Stimulated activated CD4-positive, alpha-beta T cell treated with anti-CD3 and anti-CD28 coated beads, TNF-alpha, amount 100 ng/mL, for 24 hours (primary cell): ENCODE data around the gene DDAH1.

Experiments used
- DNase-seq, 3 experiments: peaks; one replicate each; pipeline ENCODE4 v3.0.0-alpha.2; 2020; ENCODE audit warnings: low read depth in 3 of 3

The DDAH1 gene

DNA sequence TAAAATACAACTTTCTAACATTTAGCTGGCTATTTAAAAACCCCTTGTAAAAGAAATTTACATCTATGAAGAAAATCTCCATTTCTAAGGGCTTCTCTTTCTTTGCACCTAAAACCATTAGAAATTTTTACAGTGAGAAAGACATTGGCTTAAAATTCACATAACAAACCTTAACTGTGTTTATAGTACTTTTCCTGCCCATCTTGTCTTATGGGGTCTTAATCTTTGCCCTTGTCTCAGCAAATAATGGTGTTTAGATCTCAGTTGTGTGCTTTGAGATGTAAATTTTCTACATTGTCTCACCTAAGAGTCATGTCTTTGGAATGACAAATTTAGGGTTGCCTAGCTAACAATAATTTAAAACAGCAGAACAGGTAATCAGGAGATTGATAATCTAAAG lies 71.5 kb downstream of the DDAH1 start:
- DNase-seq = no peak

DNA sequence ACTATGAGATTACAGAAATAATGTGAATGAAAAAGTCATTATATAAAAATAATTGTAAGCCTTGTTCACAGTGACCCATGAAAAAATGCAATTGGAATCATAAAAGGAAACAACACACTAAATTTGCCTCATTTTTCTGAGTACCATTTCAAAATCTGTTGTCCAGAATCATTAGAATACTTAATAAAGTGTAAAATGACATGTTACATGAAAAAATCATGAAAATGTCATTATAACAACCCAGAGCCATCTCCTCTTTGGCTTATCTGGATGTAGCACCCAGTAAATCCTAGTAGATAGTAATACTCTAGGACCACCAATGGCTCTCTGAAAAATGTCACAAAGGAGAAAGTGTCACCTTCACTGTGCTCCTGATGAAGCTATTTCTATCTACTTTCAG lies 76.5 kb downstream of the DDAH1 start:
- DNase-seq = no peak

- no peak for DNase-seq
Measured at GRCh38 chr1:85387781-85388180, 77.2 kb downstream of the DDAH1 start.

DNA sequence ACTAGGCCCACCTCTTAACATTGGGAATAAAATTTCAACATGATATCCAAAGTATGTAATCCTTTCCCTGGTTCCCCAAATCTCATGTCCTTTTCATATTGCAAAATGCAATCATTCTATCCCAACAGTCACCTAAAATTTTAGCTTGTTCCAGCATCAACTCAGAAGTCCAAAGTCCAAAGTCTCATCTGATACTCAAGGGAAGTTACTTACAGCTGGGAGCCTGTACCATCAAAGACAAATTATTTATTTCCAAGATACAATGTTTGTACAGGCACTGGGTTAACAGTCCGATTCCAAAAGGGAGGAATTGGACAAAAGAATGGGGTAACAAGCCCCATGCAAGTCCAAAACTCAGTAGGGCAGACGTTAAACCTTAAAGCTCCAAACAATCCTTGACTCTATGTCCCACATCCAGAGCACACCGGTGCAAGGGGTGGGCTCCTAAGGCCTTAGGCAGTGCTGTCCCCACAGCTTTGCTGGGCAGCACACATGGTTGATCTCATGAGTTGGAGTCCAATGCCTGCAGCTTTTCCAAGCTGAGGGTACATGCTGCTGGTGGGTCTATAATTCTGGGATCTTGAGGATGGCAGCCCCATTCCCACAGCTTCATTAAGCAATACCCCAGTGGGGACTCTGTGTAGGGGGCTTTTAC lies 78.8 kb downstream of the DDAH1 start:
- DNase-seq = no peak

DNA sequence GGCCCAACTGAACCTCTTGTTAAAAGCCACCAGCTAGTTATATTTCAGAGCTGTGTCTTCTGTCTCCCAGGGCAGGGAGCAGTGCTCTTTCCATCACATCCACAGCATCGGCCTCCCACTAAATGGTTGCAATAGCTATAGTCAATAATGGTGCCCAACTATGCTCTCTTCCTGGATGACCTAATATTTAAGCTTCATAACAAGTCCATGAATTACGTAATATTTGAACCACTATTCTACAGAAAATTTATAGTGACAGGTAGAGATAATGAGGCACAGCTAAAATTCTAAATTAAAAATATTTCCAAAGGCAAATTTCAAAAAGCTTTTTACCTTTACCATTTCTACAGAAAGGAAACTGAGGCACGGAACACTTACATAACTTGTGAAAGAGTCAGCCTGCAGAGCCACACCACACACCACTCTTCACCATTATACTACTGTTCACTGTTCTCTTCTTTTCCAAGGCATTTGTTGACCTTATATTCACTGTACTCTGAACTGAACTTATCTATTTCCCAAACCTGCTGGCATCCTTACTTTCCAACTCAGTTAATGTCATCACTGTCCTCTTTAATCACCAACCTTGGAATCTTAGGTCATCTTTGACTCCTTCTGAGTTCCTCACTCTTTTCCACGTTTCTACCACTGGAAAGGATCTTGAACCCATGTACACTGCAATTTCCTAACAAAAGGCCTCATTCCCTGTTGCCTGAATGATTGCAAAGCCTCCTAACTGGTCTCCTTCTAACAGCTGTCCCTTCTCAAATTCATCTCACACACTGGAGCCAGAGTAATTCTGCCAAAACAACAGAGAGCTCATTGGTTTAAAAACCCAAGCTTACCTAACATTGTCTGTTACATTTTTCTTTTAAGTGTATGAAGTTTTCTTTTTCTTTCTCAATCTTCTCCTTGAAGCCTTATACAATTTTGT lies 85.5 kb downstream of the DDAH1 start:
- DNase-seq = no peak

DNA sequence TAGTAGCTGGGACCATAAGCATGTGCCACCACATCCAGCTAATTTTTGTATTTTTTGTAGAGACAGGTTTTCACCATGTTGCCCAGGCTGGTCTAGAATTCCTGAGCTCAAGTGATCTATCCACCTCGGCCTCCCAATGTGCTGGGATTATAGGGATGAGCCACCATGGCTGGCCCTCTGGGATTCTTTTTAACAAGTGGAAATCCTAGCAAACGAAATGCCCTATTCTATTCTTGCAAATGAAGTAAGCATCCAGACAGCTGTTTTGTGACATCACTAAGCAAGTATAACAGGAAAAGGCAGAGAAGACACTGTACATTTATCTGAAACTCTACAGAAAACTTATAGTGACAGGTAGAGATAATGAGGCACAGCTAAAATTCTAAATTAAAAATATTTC lies 86.4 kb downstream of the DDAH1 start:
- DNase-seq = no peak

DNA sequence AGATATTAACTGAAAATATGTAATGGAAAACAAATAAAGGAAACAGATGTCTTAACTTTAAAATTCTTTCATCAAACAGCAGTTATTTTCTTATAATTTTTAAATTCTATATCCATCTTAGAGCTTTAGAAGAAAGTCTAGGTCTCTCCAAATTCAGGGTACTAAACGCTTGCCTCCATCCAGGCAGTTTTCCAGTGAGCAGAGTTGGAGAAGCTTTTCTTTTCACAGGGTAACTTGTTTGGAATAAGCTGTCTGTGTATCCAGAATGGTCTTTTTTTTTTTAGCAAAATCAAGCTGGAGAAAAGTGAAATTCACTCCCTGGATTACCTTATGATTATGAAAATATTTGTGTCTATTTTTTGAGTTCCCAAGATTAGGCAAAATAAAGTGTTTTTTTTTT lies 88.6 kb downstream of the DDAH1 start:
- DNase-seq = no peak

DNA sequence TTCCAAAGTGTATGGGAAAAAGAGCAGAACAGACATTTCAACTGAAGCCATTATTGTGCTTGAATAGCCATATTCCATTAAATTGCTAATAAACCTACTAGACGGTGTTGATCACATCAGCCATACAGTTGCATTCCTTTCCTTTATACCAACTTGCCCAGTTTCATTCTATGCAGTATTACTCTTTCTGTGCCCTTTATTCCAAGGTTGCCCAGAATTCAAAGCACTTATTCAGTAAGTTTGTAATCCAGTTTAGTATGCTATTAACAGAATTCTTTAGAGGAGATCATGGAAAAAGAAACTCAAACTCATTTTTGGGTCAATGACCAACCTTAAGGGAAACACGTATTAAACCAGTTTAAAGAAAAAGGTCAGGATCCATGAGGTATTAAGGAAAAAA lies 89.5 kb downstream of the DDAH1 start:
- no peak for DNase-seq

DNA sequence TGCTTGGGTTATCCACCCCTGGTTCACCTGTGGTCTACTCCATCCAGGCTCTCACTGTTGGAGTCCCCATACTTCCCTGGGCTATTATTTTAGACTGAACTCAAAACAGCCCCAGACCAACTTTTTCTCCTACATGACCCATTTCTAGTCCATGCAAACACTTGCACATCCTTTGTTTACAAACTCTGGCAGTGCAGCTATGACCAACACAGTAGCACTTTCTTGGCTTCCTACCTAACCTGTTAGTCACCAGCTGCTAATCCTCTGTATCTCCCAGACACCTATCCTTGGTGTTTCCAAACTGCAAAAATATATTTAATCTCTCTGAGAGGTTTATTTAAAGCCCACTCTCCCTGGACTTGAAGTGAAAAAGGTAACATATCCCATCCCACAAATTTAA lies 90.8 kb downstream of the DDAH1 start:
- DNase-seq = no peak

GRCh38 chr1:85373378-85373708 lies 91.6 kb downstream of the DDAH1 start:
- DNase-seq = no peak

- no peak for DNase-seq
Measured at GRCh38 chr1:85372683-85373377, 92.1 kb downstream of the DDAH1 start.

- no peak for DNase-seq
Measured at GRCh38 chr1:85371021-85371420, 93.9 kb downstream of the DDAH1 start.

- no peak for DNase-seq
Measured at GRCh38 chr1:85368073-85368770, 96.7 kb downstream of the DDAH1 start.

DNA sequence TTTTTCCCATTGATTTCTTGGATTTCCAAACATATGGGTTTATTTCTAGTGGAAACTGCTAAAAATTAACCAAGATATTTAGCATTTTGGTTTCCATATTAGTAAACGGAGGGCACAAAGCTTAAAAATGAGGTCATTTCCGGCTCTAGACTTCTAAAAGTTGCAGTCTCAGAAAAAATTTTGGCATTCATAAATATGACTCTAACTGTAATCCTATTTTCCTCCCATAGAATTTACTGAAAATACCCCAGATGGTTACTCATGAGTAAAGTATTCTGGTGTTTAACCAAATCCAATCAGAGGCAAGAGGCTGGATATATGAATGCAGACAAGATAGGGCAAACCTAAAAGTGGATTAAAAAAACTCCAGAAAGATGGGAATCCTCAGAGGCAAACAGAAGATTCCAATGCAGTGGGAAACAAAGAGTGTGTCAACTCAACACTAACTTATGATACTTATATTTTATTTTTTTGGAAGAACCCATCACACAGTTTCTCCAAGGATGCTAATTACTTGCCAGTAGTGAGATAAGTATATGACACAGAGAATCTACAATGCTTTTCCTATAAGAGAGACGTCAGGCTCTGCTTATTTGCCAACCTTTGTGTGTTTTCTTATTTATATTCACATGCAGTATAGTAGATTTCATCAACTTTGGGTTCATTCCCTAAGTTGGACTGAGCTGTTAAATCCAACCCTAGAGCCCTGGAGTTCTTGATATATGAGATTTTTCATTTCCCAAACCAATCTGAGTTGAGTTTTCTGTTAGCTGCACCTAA lies 98.4 kb downstream of the DDAH1 start:
- no peak for DNase-seq

- no peak for DNase-seq
Measured at GRCh38 chr1:85365851-85366250, 99.1 kb downstream of the DDAH1 start.

- no peak for DNase-seq
Measured at GRCh38 chr1:85363521-85363920, 101.4 kb downstream of the DDAH1 start.

DNA sequence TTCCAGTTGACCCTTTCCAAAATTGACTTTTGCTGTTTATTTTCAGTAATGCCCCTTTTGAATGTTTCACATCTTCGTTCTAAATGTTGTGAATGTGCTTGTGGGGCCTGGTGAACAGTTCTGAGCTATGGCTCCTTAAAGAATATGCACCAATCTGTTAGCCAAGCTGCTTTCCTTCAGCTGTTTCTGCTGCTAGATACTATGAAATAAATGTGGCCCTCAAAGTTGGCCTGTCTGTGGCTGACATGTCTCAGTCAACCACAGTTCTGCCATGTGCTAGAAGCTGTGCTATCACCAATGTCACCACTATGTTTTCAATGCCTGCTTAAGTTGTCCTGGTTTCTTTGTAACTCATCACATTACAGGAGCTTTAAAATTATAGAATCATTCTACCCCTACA lies 101.9 kb downstream of the DDAH1 start:
- DNase-seq = no peak

DNA sequence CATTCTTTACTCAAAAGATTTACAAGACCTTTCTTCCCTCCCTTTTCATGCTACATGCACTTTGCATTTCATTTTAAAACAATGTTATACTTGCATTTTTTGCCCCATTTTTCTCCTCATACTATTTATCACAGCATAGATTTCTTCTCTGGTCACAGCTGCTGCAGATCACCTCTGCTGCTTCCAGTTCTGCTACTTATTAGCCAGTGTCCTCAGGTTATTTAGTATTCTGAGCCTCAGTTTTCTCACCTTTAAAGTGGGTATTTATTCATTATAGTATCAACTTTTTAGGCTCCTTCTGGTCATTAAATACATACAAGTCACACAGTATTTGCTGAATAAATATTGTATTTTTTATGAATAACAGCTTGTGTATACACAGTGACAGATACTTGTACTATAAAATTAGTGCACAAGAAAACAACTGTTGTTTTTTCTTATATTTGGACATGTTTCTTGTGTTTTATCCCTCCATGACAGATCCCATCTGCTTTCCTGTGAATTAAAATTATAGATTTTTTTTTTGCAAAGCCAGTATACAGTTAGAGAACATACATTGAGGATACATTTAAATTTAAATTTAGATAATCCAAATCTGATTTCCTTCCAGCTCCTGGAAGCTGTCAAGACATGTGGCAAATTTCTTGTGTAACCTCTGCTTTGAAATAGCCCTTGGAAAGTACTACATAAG lies 103.2 kb downstream of the DDAH1 start:
- no peak for DNase-seq

DNA sequence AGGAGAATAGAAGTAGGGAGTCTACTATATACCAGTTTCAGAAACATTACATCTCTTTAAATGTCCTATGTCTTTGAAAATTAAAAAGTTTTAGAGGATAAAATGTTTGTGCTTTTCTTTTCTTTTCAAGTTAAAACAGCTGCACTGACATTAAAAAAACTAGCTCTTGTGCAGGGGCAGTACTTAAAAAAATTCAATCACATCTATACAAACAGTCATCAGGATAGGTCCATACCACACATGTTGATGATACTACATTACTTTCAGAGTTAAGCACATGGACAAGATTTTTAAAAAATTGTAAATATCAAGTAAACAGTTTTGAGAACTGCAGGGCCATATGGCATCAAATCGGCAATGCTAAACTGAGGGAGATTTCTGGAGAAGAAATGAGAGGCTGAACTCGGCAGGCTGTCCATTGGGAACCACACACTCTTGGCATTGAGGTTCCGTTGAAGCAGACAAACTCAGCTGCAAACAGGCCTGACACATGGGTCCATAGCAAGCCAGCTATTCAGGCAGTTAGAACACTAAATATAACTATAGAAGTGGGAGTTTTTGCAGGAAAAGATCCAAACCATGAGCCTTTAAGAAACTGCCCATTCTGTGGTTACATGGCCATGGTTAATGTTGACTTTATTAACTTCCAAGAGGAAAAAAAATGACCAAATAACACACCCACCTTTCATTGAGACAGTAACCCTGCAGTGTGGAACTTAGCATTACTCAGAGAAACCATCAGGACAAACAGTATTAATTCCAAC lies 104.0 kb downstream of the DDAH1 start:
- no peak for DNase-seq
